ENCODE results near the gene OR14C36.

- TF ChIP-seq SMAD1 (CRISPR knock-in tag; IDR thresholded peaks at IDR 0.05; ENCODE audit: borderline replicate concordance, low read depth) (no peak), HBP1 (CRISPR knock-in tag; IDR thresholded peaks at IDR 0.05; ENCODE audit: low read depth) (no peak), MEIS2 (CRISPR knock-in tag; IDR thresholded peaks at IDR 0.05) (no peak), CBX2 (IDR thresholded peaks at IDR 0.05; ENCODE audit: low read depth, low read length) (no peak), CBX2 (CRISPR knock-in tag; IDR thresholded peaks at IDR 0.05; ENCODE audit: low read depth) (no peak), STAG1 (CRISPR knock-in tag; IDR thresholded peaks at IDR 0.05) (no peak), ZNF891 (CRISPR knock-in tag; IDR thresholded peaks at IDR 0.05) (no peak), ZBTB40 (IDR thresholded peaks at IDR 0.05) (no peak), ZBTB40 (CRISPR knock-in tag; IDR thresholded peaks at IDR 0.05) (no peak), U2AF1 (optimal IDR thresholded peaks at IDR 0.05; ENCODE audit: low read depth, low read length) (no peak), ZFP90 (CRISPR knock-in tag; IDR thresholded peaks at IDR 0.05; ENCODE audit: borderline replicate concordance) (no peak), ZHX1 (CRISPR knock-in tag; IDR thresholded peaks at IDR 0.05; ENCODE audit: low read depth) (no peak), CTCF (CRISPR knock-in tag; IDR thresholded peaks at IDR 0.05) (no peak), HMGXB3 (CRISPR knock-in tag; IDR thresholded peaks at IDR 0.05; ENCODE audit: borderline replicate concordance) (no peak), EP300 (IDR thresholded peaks at IDR 0.05; ENCODE audit: low read depth in 2 of 2, low read length in 2 of 2) (no peak), EP300 (CRISPR knock-in tag; IDR thresholded peaks at IDR 0.05; ENCODE audit: borderline replicate concordance) (no peak)
These were observed at the start of gene OR14C36 for GRCh38 chr1:248348475-248348874.
